Fibroblast of lung (primary cell): ENCODE data around the gene KRCC1. TPM values are rescaled to one million over a fixed set of nuclear protein-coding genes. Genes with fewer than 3 reads are reported as not detected.

Experiments used
- DNase-seq, 2 donors: peaks; one replicate each; pipeline versions ENCODE4 v3.0.0 to v3.0.0-alpha.2; 2010; ENCODE audit warnings: low read depth in 2 of 2
- H2AFZ ChIP-seq: 2 replicates; pipeline ENCODE4 v1.5.1; 2012; ENCODE audit warnings: low read length, control low read depth, inconsistent platforms
- H3K27ac ChIP-seq: 2 replicates; pipeline ENCODE4 v1.5.1; 2011; ENCODE audit warnings: low read length, control low read depth; ENCODE audit not compliant: insufficient read depth
- H3K27me3 ChIP-seq: 2 replicates; pipeline ENCODE4 v1.5.1; 2011; ENCODE audit warnings: mild to moderate bottlenecking, low read length; ENCODE audit not compliant: control insufficient read depth, insufficient read depth
- H3K36me3 ChIP-seq: 2 replicates; pipeline ENCODE4 v1.5.1; 2011; ENCODE audit warnings: low read length; ENCODE audit not compliant: control insufficient read depth, insufficient read depth
- H3K4me1 ChIP-seq: 2 replicates; pipeline ENCODE4 v1.5.1; 2011; ENCODE audit warnings: low read length; ENCODE audit not compliant: control insufficient read depth, insufficient read depth; ENCODE audit errors: extremely low read depth
- H3K4me2 ChIP-seq: 2 replicates; pipeline ENCODE4 v1.5.1; 2011; ENCODE audit warnings: low read length, control low read depth; ENCODE audit not compliant: insufficient read depth; ENCODE audit errors: extremely low read depth
- H3K4me3 ChIP-seq, 4 experiments: fragments of 200-600 bp in 1 of 4; sonication (generic) in 1 of 4; replicated peaks in 1 of 4; 2 replicates each; pipeline ENCODE4 v1.5.1; 2011 to 2016; ENCODE audit warnings: low read length in 4 of 4, low read depth in 3 of 4, mild to moderate bottlenecking in 3 of 4, control low read depth in 2 of 4, inconsistent platforms in 1 of 4, mixed read lengths in 1 of 4; ENCODE audit not compliant: insufficient read depth in 1 of 4; ENCODE audit errors: control extremely low read depth in 1 of 4
- H3K79me2 ChIP-seq: 2 replicates; pipeline ENCODE4 v1.5.1; 2012; ENCODE audit warnings: mild to moderate bottlenecking, low read length, inconsistent platforms; ENCODE audit not compliant: control insufficient read depth, insufficient read depth
- H3K9ac ChIP-seq: 2 replicates; pipeline ENCODE4 v1.5.1; 2011; ENCODE audit warnings: mild to moderate bottlenecking, low read length, control low read depth; ENCODE audit not compliant: insufficient read depth
- H3K9me3 ChIP-seq: 2 replicates; pipeline ENCODE4 v1.5.1; 2012; ENCODE audit warnings: low read depth, low read length; ENCODE audit not compliant: control insufficient read depth, insufficient read depth
- H4K20me1 ChIP-seq: 2 replicates; pipeline ENCODE4 v1.5.1; 2011; ENCODE audit warnings: low read length; ENCODE audit not compliant: control insufficient read depth, insufficient read depth; ENCODE audit errors: extremely low read depth
- EZH2 ChIP-seq: IDR thresholded peaks from 2 replicates; pipeline ENCODE4 v1.5.1; 2012; ENCODE audit warnings: low read length, control low read depth, mild to moderate bottlenecking; ENCODE audit errors: missing control alignments
- polyA plus RNA-seq, 2 donors: library from polyadenylated mRNA; depleted of rRNA in 1 of 2; stranded (reverse) in 1 of 2; unstranded in 1 of 2; fragments of >200 nt; gene quantifications; 2 replicates each; pipeline ENCODE4 v1.2.1, GENCODE V29; 2011 to 2012; ENCODE audit warnings: missing spikeins in 1 of 2
- total RNA-seq: library from RNA; depleted of rRNA; stranded (reverse); fragments of >200 nt; gene quantifications from 2 replicates; pipeline ENCODE4 v1.2.1, GENCODE V29; 2014
- TF ChIP-seq, protein P1 (sequence below), 2 donors: IDR thresholded peaks in 1 of 2; conservative IDR thresholded peaks in 1 of 2; 1 replicate in 1 of 2; 2 replicates in 1 of 2; pipeline ENCODE4 v1.5.1; 2011 to 2012; ENCODE audit warnings: low read length in 2 of 2, control low read depth in 1 of 2, inconsistent platforms in 1 of 2, low read depth in 1 of 2, mild to moderate bottlenecking in 1 of 2

KRCC1 gene
- total and polyA plus RNA-seq, 2 donors (not counting 1 experiment from before 2014, with no cell fraction given), result 39.3 to 44.4 TPM

DNA sequence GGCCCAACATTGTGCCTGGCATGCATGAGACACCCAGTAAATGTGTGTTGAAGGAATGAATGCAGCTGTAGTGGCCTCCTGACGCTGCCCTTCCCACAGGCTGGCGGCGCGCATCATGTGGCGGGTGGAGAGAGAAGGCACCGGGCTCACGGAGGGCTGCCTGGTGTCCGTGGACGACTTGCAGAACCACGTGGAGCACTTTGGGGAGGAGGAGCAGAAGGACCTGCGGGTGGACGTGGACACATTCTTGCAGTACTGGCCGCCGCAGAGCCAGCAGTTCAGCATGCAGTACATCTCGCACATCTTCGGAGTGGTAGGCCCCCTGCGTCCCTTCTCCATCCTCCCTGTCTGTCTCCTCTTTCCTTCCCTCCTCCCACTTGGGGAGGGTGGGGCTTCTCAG is 32.2 kb upstream of the KRCC1 start:
- Histone ChIP-seq H3K4me2 (no peak overlapping the region), H3K4me3 (no peak overlapping the region), H3K27ac (no peak overlapping the region), H4K20me1 (no peaks in the 10 kb centered on the region), H3K9ac (no peak overlapping the region), H3K27me3 (no peaks in the 10 kb centered on the region), H3K79me2 (no peaks in the 10 kb centered on the region), H3K36me3 (no peaks in the 10 kb centered on the region), H2AFZ (no peak overlapping the region), H3K4me1 (no peaks in the 10 kb centered on the region), H3K9me3 (no peaks in the 10 kb centered on the region)
- no peak for TF ChIP-seq EZH2
- TF ChIP-seq, protein P1, sequence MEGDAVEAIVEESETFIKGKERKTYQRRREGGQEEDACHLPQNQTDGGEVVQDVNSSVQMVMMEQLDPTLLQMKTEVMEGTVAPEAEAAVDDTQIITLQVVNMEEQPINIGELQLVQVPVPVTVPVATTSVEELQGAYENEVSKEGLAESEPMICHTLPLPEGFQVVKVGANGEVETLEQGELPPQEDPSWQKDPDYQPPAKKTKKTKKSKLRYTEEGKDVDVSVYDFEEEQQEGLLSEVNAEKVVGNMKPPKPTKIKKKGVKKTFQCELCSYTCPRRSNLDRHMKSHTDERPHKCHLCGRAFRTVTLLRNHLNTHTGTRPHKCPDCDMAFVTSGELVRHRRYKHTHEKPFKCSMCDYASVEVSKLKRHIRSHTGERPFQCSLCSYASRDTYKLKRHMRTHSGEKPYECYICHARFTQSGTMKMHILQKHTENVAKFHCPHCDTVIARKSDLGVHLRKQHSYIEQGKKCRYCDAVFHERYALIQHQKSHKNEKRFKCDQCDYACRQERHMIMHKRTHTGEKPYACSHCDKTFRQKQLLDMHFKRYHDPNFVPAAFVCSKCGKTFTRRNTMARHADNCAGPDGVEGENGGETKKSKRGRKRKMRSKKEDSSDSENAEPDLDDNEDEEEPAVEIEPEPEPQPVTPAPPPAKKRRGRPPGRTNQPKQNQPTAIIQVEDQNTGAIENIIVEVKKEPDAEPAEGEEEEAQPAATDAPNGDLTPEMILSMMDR (conservative IDR thresholded peaks at IDR 0.05 in 1 of 2, IDR thresholded peaks at IDR 0.05 in 1 of 2; ENCODE audit: low read depth in 1 of 2, low read length in 2 of 2), result no peak
- no peak for DNase-seq

DNA sequence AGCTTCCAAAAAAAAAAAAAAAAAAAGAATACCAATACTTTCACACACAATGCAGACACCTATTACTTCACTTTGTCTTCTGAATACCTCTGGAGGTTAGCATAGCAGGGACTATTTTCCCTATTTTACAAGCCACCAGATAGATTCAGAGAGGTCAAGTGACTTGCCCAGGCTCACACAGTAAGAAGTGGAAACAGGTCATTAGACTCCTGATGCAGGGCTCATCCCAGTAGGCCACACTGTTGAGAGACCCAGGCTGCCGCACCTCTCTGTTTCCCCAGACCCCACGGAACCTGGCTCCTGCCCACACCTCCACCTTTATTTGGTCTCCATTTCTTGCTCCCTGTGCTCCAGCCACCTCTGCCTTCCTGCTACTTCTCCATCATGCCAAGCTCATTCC is 31.5 kb upstream of the KRCC1 start:
- Histone ChIP-seq H3K4me2 (no peak overlapping the region), H3K4me3 (no peak overlapping the region), H3K9me3 (no peaks in the 10 kb centered on the region), H3K4me1 (no peaks in the 10 kb centered on the region), H4K20me1 (no peaks in the 10 kb centered on the region), H2AFZ (no peak overlapping the region), H3K27me3 (no peaks in the 10 kb centered on the region), H3K36me3 (no peaks in the 10 kb centered on the region), H3K27ac (no peak overlapping the region), H3K79me2 (no peaks in the 10 kb centered on the region), H3K9ac (no peak overlapping the region)
- DNase-seq, result no peak
- TF ChIP-seq, protein P1 (conservative IDR thresholded peaks at IDR 0.05 in 1 of 2, IDR thresholded peaks at IDR 0.05 in 1 of 2; ENCODE audit: low read depth in 1 of 2, low read length in 2 of 2), result no peak
- TF ChIP-seq EZH2, result no peak

DNA sequence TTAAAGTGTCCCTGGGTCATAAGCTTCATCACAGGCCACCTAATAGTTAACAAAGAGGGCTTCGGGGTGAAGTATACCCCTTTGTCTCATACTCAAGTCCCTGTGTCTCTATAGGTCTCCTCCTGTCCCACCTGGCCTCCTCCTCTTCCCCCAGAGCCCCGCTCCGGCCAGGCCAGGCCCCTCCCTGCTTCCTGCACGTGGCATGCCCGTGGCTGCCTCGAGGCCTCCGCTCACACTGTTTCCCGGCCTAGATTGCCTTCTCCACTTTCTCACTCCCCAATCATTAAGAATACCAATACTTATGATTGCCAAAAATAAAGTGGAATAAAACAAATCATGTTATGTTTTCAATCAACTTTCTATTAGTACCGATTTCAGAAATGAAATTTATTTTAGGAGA is 30.8 kb upstream of the KRCC1 start:
- Histone ChIP-seq H3K27me3 (no peaks in the 10 kb centered on the region), H3K4me1 (no peaks in the 10 kb centered on the region), H3K9ac (no peak overlapping the region), H3K36me3 (no peaks in the 10 kb centered on the region), H4K20me1 (no peaks in the 10 kb centered on the region), H2AFZ (no peak overlapping the region), H3K79me2 (no peaks in the 10 kb centered on the region), H3K4me2 (no peak overlapping the region), H3K4me3 (no peak overlapping the region), H3K9me3 (no peaks in the 10 kb centered on the region), H3K27ac (no peak overlapping the region)
- no peak for DNase-seq
- TF ChIP-seq, protein P1 (conservative IDR thresholded peaks at IDR 0.05 in 1 of 2, IDR thresholded peaks at IDR 0.05 in 1 of 2; ENCODE audit: low read depth in 1 of 2, low read length in 2 of 2), result no peak
- no peak for TF ChIP-seq EZH2
